Measurements from ENCODE around the gene TMEM151B.

GRCh38 chr6:44256775-44257024, 13.6 kb upstream of the TMEM151B start:
- 0 out of 2 replicates have a peak, but pooled peaks have one; percentile 2 for TF ChIP-seq POLR2AphosphoS5 (IDR thresholded peaks at IDR 0.05; ENCODE audit: low read length)
- no peak for TF ChIP-seq USF1 (IDR thresholded peaks at IDR 0.05; ENCODE audit: borderline replicate concordance, extremely low read length, insufficient read depth, low read depth, low read length)
- no peak for TF ChIP-seq CTCF (IDR thresholded peaks at IDR 0.05 in 2 of 3, conservative IDR thresholded peaks at IDR 0.05 in 1 of 3; ENCODE audit: control insufficient read depth in 2 of 3, extremely low read depth in 1 of 3, insufficient read depth in 1 of 3, low read depth in 3 of 3, low read length in 3 of 3)
- TF ChIP-seq POLR2A (IDR thresholded peaks at IDR 0.05; ENCODE audit: low read depth, low read length) = no peak
- no peak for TF ChIP-seq KLF5 (IDR thresholded peaks at IDR 0.05; ENCODE audit: partially characterized antibody)
- TF ChIP-seq EZH2 (IDR thresholded peaks at IDR 0.05; ENCODE audit: borderline replicate concordance, control insufficient read depth, low read depth, low read length) = no peak
- TF ChIP-seq RCOR1 (conservative IDR thresholded peaks at IDR 0.05; ENCODE audit: low read depth, low read length) = no peak
- no peak for TF ChIP-seq TCF7 (IDR thresholded peaks at IDR 0.05; ENCODE audit: borderline replicate concordance)
- no peak for TF ChIP-seq NFYB (IDR thresholded peaks at IDR 0.05; ENCODE audit: insufficient read depth, low read depth, low read length)
- no peak for TF ChIP-seq SMC3 (IDR thresholded peaks at IDR 0.05; ENCODE audit: borderline replicate concordance, low read length)
- no peak for TF ChIP-seq RAD21 (IDR thresholded peaks at IDR 0.05; ENCODE audit: insufficient read depth, low read depth, low read length)
- no peak for TF ChIP-seq EP300 (IDR thresholded peaks at IDR 0.05; ENCODE audit: borderline replicate concordance in 1 of 2, control insufficient read depth in 1 of 2, low read depth in 2 of 2, low read length in 2 of 2)
- no peak for TF ChIP-seq MLLT1 (IDR thresholded peaks at IDR 0.05)

Data from GM12878 (cell line).